ENCODE results near the gene RNF150. TPM values are rescaled to one million over a fixed set of nuclear protein-coding genes. Genes with fewer than 3 reads are reported as not detected.
"Not testable (repeated sequence)": the region's sequence is repeated elsewhere in the genome, so short reads cannot be mapped to it uniquely, and the experiment has no call there.

Gene RNF150
- total RNA-seq, 1 donor from 2014 or later, result 1.6 TPM

- not testable (repeated sequence) for ATAC-seq
Measured at GRCh38 chr4:140810591-140811169, 322.6 kb downstream of the RNF150 start.

Other genes starting within 250 kb of the RNF150 start
- gene ZNF330, start 87.4 kb upstream of the RNF150 start, total RNA-seq, result 18.9 TPM